ENCODE results near the gene CRP. TPM values are rescaled to one million over a fixed set of nuclear protein-coding genes. Genes with fewer than 3 reads are reported as not detected.

The CRP gene
- total RNA-seq, 1 donor from 2014 or later = not detected

DNA sequence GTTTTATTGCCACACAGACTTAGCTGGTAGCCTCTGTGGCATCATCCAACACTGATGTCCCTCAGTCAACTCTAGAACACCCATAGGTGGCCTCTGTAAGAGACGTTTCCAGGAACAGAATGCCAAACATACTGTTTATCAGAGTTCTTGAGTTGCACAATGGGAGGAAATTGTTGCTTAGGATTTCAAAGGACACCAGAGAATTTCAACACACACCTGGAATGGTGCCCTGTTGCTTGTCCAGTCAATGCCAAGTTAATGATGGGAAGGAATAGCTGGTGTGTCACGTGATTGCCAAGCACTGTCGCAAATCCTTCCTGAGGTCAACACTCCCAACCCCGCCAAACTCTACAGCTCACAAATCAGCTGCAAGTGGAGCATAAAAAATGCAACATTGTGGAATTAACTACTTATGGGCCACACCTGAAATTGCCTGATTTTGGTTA lies 37.8 kb upstream of the CRP start:
- Mint-ChIP-seq H3K27ac (no peak overlapping the region), H3K9me3 (no peaks in the 10 kb centered on the region), H3K4me1 (no peaks in the 10 kb centered on the region), H3K4me3 (no peak overlapping the region), H3K36me3 (ENCODE audit: low read depth) (no peaks in the 10 kb centered on the region), H3K27me3 (peaks cover 5% of the 10 kb centered on the region)
- DNase-seq (no peak), ATAC-seq (ENCODE audit: low read depth) (no peak)
- intact Hi-C loops (cut with micrococcal nuclease) = no loop called here
- ChIA-PET CTCF (no interaction called here), POLR2A (no interaction called here)
- TF ChIP-seq, protein P1, sequence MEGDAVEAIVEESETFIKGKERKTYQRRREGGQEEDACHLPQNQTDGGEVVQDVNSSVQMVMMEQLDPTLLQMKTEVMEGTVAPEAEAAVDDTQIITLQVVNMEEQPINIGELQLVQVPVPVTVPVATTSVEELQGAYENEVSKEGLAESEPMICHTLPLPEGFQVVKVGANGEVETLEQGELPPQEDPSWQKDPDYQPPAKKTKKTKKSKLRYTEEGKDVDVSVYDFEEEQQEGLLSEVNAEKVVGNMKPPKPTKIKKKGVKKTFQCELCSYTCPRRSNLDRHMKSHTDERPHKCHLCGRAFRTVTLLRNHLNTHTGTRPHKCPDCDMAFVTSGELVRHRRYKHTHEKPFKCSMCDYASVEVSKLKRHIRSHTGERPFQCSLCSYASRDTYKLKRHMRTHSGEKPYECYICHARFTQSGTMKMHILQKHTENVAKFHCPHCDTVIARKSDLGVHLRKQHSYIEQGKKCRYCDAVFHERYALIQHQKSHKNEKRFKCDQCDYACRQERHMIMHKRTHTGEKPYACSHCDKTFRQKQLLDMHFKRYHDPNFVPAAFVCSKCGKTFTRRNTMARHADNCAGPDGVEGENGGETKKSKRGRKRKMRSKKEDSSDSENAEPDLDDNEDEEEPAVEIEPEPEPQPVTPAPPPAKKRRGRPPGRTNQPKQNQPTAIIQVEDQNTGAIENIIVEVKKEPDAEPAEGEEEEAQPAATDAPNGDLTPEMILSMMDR (IDR thresholded peaks at IDR 0.05) = no peak

DNA sequence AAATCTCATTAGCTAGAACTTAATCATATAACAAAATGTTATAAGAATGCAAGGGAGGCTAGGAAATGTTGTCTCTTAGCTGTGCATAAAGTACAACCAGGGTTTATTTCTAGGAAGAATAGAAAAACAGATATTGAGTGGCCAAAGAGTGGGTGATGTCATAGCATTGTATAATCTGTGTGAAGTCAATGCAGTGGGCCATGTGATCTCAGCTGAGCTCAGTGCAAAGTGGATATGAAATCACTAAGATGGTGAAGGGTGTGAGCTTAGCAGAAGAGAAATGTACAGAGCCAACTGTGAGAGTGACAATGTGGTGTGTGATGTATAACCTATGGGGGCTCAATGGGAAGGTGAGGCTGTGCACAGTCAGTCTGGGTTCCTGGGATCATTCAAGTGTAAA lies 36.6 kb upstream of the CRP start:
- intact Hi-C loops (cut with micrococcal nuclease) = no loop called here
- ChIA-PET POLR2A (no interaction called here), CTCF (no interaction called here)
- no peak overlapping the region for H3K27ac Mint-ChIP-seq
- no peaks in the 10 kb centered on the region for H3K36me3 Mint-ChIP-seq (ENCODE audit: low read depth)
- TF ChIP-seq, protein P1 (IDR thresholded peaks at IDR 0.05) = no peak
- DNase-seq (no peak), ATAC-seq (ENCODE audit: low read depth) (no peak)
- H3K27me3 Mint-ChIP-seq = peaks cover 5% of the 10 kb centered on the region
- H3K9me3 Mint-ChIP-seq = no peaks in the 10 kb centered on the region
- no peaks in the 10 kb centered on the region for H3K4me1 Mint-ChIP-seq
- no peak overlapping the region for H3K4me3 Mint-ChIP-seq

DNA sequence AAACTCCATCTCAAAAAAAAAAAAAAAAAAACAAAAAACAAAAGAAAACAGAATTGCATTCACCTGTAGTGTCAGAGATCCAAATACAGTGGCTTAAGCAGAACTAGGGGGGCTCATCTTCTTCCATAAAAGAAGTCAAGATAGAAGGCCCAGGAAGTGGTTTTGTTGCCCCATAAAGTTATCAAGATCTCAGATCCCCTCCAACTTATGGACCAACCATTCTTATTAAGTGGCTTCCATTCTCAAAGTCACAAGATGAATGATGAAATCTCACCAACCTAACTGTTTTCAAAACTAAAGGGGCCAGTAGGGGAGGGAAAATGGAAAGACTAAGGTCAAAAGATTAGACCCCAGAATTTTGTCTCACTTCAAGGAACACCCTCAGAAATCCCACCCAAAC lies 36.2 kb upstream of the CRP start:
- ATAC-seq (ENCODE audit: low read depth) (no peak), DNase-seq (no peak)
- ChIA-PET CTCF (no interaction called here), POLR2A (no interaction called here)
- intact Hi-C loops (cut with micrococcal nuclease) = no loop called here
- no peaks in the 10 kb centered on the region for H3K4me1 Mint-ChIP-seq
- H3K9me3 Mint-ChIP-seq = no peaks in the 10 kb centered on the region
- no peak overlapping the region for H3K27ac Mint-ChIP-seq
- H3K36me3 Mint-ChIP-seq (ENCODE audit: low read depth) = no peaks in the 10 kb centered on the region
- TF ChIP-seq, protein P1 (IDR thresholded peaks at IDR 0.05) = no peak
- no peak overlapping the region for H3K4me3 Mint-ChIP-seq
- H3K27me3 Mint-ChIP-seq = peaks cover 5% of the 10 kb centered on the region

DNA sequence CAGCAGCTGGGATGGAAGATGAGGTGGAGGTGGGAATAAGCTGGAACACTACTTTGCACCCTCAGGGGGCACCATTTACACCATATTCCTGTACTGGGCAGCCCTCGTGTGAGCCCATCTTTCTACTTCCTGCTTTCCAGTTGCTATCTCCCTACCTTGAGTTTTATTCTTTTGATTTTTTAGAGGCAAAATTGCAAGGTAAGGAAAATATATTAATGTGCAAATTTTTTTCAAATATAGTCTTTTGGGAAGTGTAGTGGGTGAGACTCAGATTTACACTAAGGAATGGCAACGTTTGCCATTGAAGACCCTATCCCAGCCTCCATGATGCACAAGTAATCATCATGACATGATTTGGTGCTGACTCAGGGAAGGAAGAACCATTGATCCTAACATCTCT lies 35.2 kb upstream of the CRP start:
- no peaks in the 10 kb centered on the region for H3K36me3 Mint-ChIP-seq (ENCODE audit: low read depth)
- no peaks in the 10 kb centered on the region for H3K4me1 Mint-ChIP-seq
- no peak for DNase-seq
- H3K4me3 Mint-ChIP-seq = no peak overlapping the region
- TF ChIP-seq, protein P1 (IDR thresholded peaks at IDR 0.05) = no peak
- intact Hi-C loops (cut with micrococcal nuclease) = no loop called here
- no peak overlapping the region for H3K27ac Mint-ChIP-seq
- H3K9me3 Mint-ChIP-seq = no peaks in the 10 kb centered on the region
- POLR2A ChIA-PET = no interaction called here
- CTCF ChIA-PET = no interaction called here
- H3K27me3 Mint-ChIP-seq = peaks cover 5% of the 10 kb centered on the region
- no peak for ATAC-seq (ENCODE audit: low read depth)

DNA sequence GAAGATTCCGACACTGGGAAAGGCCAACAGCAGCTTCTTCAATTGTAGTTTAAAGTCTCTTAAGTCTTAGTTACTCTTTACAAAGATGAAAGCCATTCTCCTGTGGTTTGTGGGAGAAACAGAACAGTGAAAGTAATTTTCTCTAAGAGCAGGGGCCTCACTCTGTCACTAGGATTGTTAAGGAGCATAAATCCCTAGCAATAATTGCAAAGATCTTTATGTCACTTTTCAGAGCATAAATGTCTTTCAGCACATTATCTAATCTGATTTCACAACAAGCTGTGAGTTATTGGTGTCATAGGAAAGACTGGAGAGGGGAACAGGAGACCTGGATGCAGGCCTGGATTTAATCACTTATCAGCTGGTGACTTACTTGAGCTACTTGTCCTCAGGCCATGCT lies 34.0 kb upstream of the CRP start:
- H3K4me1 Mint-ChIP-seq = no peaks in the 10 kb centered on the region
- intact Hi-C loops (cut with micrococcal nuclease) = no loop called here
- DNase-seq = no peak
- peaks cover 4% of the 10 kb centered on the region for H3K27me3 Mint-ChIP-seq
- ChIA-PET POLR2A (no interaction called here), CTCF (no interaction called here)
- H3K27ac Mint-ChIP-seq = no peak overlapping the region
- no peaks in the 10 kb centered on the region for H3K36me3 Mint-ChIP-seq (ENCODE audit: low read depth)
- ATAC-seq (ENCODE audit: low read depth) = no peak
- no peak overlapping the region for H3K4me3 Mint-ChIP-seq
- TF ChIP-seq, protein P1 (IDR thresholded peaks at IDR 0.05) = no peak
- no peaks in the 10 kb centered on the region for H3K9me3 Mint-ChIP-seq

Data from activated B cell treated with CpG ODN at 0.5 μM for 24 hours (primary cell).